ENCODE results near the gene TMEM145. TPM values are rescaled to one million over a fixed set of nuclear protein-coding genes. Genes with fewer than 3 reads are reported as not detected.
A peak's percentile ranks its signal among the peaks of the same experiment; 100 is the strongest.

Gene TMEM145
- total RNA-seq, 1 experiment from 2014 or later: 1.1 TPM

DNA sequence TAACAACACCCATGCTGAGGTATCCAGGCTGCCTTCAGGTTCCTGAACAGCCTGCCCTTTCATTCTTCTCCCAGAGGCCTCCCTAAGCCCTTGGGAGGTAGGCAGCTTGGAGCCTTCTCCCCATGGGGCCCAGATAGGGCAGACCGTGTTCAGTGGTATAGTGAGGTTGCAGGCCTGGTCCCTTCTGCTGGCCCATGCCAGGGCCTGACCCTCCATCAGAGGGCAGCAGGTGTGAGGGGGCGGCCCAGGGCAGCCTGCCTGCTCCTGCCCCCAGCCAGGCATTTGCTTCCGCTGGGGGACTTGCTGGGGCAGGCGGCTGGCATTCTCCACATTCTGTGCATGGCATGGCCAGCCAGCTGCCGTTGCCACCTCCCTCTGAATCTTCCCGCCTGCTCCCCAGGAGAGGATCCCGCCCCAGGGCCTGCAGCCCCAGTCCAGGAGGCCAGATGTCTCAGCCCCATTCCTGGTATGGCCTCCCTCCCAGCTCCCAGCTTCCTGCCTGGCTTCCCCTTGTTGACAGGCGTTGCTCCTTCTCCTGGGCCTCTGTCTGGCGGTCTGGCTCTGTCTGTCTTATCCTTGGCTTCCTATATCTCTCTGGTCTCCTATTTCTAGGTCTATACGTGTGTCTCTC is 35.2 kb upstream of the TMEM145 start:
- peak; percentile 33 for DNase-seq (ENCODE audit: low read depth)

DNA sequence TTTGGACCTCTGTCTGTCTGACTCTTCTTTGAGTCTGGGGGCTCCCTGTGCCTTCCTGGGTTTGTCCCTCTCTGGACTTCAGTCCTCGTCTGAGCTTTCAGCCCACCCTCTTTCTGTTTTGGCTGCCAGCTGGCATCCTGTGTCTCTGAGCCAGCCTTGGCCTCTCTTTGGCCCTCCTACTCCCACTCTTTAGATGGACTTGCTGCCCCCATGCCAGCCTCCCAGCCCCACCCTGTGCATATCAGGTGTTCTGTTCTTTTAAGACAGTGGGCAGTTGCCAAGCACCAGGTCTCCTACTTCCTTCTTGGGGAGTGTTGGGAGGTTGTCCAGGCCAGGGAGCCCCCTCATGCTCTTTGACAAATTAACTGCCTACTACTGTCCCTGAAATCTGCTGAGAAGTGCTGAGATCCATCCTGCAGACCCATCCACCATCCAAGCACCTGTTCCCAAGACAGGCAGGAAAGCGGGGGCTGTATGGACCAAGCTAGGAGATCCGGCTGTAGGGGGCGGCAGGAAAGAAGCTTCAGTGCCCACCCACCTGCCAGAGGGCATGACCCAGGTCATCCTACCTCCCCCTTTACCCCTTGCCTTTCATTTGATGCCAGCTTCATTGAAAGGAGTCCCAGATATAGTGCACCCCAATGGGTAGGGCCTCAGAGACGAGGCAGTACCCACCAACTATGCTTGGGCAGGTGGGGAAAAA is 34.5 kb upstream of the TMEM145 start:
- no peak for DNase-seq (ENCODE audit: low read depth)

DNA sequence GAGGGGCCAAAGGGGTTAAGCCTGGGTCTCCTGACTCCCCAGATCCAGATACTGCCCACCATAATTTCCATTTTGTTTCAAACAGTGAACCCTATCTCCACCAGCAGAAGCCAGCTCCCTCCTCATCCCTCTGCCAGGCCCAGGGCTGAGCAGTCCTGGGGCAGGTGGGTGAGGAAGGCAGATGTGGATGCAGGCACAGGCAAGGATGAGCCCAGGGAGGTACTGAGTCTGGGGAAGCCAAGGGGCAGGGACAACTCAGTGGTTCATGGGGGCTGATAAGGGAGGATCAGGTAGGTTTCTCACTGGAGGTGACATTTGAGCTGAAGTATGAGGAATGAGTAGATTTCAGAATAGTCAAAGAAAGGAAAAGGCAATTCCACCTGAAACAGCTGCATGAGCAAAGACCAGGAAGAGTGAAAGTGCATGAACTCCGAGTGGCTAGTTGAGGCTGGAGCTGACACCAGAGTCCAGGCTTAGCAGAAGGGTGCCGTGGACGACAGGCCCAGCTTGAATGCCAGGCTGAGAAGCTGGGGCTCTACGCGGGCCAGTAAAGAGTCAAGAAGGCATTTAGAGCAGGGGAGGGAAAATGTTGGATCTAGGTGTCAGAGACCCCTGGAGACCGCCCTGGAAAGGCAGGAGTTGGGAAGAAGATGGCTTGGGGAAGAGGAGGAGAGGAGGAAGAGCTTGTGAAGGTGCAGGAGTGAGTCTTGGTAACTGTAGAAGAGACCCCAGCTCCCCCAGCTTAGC is 33.8 kb upstream of the TMEM145 start:
- DNase-seq (ENCODE audit: low read depth): no peak

DNA sequence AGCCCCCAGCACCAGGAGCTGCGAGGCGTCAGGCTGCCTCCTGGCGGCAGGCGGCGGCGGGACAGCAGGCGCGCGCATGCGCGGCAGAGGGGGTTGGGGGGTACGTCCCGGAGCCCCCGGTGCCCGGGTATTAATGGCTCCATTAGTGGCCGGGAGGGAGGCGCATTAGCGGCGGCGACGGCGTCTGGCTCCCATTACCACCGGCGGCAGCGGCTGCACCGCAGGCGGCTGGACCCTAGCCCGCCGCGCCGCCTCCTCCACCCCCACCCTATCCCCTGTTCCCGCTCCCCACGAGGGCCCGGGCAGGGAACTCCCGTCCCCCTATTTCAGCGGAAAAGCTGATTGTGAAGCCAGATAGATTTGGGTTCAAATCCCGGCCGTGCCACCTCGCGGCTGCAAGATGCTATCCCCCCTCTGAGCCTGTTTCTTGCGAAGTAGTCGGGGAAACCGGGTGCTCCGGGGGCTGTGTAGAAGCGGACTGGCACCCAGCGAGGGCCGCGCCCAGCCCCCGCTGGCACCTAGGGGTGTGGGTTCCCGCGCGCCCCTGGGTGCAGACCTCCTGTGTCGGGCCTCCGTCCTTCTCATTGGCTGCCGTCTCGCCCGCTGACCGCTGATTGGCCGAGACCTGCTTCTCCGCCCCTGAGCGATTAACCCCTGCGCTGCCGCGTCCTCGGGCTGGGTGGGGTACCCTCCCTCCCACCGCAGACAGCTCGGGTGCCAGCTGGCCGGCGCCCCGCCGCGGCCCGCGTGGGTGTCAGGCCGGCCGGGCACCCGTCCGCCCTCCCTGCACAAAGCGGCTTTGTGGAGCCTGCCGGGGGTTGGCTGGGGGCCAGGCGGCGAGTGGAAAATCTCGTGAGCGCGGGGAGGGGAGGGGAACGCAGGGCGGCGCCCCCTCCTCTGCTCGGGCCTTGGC is 33.0 kb upstream of the TMEM145 start:
- peak; percentile 92 for DNase-seq (ENCODE audit: low read depth)

DNA sequence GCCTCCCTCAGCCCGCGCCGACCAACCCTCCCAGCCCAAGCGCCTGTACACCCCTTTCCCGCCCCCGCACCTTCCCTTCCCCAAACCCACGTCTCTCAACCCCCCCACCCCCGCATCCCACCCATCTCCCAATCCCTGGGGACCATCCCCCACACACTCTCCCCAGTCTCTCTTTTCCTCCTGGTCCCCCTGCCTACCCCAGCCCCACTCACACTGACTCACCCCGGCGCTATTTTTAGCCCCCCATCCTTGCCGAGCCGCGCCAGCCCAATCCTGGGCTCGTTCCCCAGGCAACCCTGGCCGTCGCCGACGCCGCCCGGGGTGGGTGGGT is 32.3 kb upstream of the TMEM145 start:
- DNase-seq (ENCODE audit: low read depth): peak; percentile 54

DNA sequence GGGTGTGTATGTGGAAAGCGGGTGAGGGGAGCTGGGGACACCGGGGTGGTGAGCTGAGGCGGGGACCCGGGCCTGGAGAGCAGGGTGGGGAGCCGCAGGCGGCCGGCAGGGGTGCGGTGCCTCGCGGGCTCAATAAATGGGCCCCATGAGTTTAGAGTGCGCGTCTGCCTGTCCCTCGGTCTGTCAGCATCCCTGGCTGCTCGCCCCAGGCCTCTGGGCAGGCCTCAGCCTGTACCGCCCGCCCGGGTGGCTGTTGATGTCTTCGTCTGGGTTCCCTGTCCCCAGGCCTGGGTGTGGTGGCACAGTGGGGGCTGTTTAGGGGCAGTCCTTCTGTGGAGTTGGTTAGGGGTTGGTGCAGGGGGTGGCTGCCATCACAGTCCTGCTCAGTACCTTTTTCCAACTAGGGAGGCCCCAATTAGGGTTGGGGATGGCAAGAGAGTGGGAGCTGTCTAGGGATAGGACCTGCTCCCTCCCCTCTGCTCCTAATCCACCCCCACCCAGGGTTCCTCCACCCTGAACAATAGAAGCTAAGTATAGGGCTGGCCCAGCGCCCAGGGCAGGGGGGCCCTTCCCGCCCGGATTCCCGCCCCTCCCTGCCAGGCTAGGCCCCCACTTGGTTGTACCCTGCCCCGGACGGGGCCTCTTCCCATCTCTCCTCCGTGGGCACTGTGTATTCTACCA is 31.8 kb upstream of the TMEM145 start:
- peak; percentile 67 for DNase-seq (ENCODE audit: low read depth)

DNA sequence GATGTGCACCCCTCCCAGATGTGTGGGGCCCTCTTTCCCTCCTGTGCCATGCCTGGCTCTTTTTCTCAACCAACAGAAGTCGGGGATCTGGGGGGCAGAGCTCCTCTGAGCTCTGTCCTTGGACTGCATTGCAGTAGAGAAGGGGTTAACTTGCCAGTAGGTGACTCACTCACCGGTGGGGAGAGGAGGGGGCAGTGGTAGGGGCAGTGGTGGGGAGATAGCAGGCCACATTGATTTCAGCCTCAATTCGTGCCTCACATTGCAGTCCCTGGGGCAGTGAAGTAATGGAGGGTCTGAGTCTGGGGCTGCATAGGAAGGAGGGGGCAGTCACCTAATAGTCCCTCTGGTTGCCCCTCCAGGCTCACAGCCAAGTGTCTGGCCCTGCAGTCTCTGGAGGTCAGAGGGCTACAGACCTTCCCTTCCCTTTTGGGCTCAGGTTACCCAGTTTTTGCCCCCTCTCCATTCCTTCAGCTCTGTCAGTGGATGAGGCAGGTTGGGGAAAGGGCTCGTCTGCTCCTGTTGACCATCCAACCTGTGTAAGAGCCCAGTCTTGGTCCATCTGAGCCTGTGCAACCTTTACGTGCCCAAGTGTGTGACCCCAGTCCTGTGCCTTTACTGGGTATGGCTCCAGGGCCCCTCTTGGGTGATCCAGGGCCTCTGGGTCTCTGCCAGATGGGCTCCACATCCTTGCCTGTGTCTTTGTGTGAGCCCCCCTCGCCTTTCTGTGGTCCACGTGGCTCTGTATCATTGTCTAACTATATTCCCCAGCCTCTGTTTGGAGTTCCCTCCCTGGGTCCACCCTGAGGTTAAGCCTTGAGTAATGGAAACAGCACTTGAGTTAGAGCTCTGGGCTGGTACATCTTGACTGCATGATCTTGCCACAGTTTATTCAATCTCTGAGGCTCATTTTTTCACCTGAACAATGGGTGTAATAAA is 31.0 kb upstream of the TMEM145 start:
- DNase-seq (ENCODE audit: low read depth): peak; percentile 29

DNA sequence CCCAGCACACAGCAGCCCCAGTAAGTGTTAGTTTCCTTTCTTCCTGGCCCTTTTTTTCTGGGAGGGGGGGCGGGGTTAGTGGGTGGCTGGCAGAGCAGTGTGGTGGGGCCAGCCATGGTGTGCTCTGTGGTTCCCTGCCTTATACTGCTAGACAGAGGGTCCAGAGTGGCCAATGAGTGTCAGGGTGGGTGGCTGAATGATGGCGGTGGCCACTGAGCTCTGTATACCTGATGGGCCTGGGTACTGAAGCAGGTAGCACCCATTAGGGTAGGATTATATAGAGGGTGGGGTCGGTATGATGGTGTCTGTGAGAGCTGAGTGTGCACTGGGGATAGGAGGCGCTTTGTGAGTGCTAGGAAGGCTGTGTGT is 30.3 kb upstream of the TMEM145 start:
- DNase-seq (ENCODE audit: low read depth): no peak

DNA sequence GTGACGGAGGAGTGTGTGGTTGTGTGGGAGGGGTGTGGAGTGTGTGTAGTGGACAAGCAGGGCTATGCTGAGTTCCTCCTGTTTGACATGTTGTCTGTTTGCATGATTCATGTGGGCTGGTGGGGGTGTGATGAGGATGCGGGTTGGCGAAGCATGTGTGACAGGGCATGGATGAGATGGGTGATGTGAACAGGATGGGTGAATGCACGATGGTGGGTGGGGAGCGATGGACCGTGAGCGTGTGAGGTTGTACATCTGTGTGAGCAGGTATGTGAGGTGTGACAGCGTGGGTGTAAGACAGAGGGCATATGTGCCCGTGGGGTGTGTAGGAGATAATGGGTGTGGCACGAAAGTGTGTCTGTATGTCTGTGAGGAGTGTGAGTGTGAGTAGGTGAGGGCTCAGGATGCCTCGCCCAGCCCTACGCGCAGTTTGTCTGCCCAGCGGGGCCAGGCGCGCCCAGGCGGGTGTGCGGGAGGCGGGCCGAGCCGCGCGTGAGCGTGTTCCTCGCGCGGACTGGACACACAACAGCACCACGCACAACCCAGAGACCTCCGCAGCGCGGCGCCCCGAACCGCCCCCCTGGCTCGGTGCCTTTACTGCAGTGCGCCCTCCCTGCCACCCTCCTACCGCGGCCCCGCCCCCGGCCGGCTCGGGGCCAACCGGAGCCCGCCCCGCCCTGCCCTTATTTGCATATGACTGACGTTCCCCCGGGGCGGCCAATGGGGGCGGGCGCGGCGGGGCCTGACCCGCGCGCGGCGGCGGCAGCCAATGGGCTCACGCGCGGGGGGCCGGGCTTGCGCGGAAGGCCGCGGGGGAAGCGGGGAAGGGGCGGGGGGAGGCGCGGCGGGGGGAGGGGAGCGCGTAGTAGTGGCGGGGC is 29.7 kb upstream of the TMEM145 start:
- DNase-seq (ENCODE audit: low read depth): peak; percentile 71

DNA sequence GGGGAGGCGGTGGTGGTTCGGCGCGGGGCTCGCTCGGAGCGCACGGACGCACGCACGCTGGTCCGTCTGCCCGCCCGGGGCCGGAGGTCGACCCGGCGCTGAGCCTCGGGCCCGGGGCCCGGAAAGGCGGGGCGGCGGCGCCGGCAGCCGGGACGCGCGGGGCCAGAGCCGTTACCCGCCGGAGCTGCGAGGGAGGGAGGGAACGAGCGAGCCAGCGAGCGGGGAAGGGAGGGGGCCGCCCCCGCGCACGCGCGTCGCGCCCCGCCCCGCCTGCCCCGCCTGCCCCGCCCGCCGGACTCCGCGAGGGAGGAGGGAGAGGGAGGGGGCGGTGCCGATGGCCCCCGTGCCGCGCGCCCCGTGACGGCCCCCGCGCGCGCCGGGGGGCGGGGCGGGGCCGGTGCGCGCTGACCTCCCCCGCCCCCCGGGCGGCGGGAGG is 29.0 kb upstream of the TMEM145 start:
- no peak for DNase-seq (ENCODE audit: low read depth)

DNA sequence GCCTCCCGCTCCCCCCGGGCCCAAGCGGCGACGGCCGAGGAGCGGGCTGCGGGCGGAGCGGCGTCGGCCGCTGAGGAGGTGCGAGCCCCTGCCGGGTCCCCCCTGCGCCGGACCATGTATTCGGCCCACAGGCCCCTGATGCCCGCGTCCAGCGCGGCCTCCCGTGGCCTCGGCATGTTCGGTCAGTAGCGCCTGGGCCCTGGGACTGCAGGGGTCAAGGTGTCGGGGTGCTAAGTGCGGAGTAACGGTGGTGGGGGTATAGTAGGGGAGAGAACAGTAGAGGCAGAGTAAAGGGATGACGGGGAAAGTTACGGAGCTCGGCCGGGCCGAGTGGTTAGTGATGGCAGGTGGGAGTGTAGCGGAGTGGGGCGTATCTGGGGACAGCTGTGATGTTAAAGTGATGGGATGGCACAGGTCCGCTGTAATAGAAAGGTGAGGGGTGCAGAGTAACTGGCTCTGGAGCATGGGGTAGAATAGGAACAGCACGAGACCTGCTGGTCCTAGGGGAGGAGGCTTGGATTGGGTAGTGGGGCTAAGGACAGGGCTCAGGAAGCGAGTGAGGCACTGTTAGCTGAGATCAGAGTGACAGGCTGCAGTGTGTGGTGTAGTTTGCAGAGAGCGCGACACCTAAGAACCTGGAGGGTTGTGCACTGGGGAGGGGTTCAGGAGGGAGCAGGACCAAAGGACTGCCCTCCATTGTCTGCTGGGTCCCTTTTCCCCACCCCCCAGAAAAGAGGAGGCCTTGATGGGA is 28.3 kb upstream of the TMEM145 start:
- DNase-seq (ENCODE audit: low read depth): no peak

DNA sequence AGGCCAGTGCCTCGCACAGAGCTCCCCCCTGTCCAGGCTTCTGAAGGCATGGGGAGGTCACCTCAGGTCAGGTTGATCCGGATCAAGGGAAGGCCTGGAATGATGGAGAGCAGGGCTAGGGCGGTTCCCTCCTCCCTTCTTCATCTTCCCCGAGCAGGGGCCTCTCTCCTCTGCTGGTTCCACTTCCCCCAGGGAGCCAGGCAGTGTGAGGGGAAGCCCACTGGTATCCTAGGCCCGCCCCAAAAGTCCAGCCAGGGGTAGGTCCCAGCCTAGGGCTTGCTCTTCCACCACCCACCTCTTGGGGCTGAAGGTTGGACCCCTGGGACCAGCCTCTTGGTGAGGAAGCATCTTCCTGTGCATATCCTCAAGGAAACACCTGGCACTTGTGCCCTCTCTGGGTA is 27.6 kb upstream of the TMEM145 start:
- no peak for DNase-seq (ENCODE audit: low read depth)

DNA sequence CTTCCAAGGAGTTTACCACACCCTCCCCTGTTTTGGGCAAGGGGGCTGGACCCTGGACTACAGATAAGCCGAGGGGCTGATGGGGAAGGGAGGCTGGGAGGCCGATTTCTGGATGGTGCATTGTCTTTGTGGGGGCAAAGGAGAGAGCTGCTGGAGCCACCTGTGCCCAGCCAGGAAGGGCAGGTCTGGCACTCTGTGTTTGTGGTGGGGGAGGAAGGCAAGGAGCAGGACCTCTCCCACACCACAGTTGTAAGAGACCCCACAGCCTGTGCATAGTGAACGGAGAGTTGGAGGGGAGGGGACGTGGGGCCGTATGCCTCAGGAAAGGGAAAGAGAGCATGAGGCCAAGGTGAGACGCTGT is 27.1 kb upstream of the TMEM145 start:
- DNase-seq (ENCODE audit: low read depth): no peak

DNA sequence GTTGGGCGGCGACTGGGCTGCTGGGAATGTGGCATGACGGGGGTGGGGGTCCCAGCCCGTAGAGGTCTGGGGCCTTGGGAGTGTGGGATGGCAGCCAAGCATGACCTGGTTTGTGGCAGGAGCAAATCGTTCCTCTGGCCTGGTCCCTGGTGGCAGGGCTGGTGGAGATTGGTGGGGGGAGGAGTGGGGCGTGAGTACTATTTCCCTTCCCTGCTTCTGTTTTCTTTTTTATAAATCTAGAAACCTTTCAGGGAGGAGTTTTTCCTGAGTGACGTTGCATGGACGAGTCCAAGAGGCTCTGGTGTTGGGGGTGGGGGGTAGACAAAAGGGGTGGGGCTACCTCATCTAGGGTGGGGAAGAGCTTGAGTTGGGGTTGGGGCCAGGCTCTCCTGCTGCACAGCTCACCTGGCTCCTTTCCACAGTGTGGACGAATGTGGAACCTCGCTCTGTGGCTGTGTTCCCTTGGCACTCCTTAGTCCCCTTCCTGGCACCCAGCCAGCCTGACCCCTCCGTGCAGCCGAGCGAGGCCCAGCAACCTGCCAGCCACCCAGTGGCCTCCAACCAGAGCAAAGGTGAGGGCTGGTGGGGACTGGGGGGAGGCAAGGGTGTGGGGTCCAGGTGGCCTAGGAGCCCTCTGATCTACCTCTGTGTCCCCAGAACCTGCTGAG is 26.6 kb upstream of the TMEM145 start:
- DNase-seq (ENCODE audit: low read depth): no peak

DNA sequence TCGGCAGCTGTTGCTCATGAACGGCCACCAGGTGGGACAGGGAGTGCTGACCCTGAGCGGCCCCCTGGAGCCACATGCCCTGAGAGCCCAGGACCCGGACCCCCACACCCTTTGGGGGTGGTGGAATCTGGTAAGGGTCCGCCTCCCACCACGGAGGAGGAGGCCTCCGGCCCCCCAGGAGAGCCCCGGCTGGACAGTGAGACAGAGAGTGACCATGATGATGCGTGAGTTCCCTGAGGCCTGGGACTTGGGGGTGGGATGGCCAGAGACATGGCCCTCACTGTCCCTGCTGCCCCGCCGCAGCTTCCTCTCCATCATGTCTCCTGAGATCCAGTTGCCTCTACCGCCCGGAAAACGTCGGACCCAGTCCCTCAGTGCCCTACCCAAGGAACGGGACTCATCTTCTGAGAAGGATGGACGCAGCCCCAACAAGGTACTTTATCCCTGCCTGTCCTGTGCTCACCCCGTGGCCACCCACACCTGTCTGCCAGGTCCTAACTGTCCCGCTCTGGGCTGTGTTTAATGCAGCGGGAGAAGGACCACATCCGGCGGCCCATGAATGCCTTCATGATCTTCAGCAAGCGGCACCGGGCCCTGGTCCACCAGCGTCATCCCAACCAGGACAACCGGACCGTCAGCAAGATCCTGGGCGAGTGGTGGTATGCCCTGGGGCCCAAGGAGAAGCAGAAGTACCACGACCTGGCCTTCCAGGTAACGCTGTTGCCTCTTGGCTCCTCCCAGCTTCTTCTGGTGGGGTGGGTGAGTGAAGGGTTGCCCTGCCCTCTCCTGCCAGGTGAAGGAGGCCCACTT is 25.9 kb upstream of the TMEM145 start:
- DNase-seq (ENCODE audit: low read depth): no peak

DNA sequence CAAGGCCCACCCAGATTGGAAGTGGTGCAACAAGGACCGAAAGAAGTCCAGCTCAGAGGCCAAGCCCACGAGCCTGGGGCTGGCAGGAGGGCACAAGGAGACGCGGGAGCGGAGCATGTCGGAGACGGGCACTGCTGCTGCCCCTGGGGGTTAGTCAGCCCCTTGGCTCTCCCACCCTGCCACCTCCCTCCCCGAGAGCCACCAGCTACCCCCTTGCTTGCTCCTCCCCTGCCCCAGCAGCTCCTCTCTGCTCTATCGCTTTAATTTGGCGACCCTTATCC is 25.3 kb upstream of the TMEM145 start:
- DNase-seq (ENCODE audit: low read depth): no peak

DNA sequence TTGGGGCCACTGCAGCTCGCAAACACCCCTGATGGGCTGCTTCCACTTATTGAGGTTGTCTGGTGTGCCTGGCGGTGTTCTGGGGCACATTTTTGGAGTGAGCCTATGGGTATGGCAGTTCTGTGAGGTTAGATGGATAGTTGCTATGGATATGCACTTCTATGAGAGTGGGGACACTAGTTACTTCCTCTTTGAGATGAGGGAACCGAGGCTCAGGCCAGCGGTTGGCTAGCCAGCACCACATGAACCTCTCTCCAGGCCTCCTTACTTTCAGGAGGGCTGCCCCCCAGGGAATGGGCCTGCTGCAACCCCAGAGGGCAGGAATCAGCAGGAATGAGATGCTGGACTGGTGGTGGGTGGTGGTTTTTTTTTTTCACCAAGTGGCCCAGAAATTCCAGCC is 24.7 kb upstream of the TMEM145 start:
- no peak for DNase-seq (ENCODE audit: low read depth)

Measured in HT1080 (cell line).